Ovary (tissue), 3 donors: ENCODE results near the gene ATP5ME.

ENCODE experiments used
- CTCF ChIP-seq, 3 donors: fragments of 450-650 bp in 2 of 3; fragments of 200-600 bp in 1 of 3; IDR thresholded peaks; one replicate each; pipeline versions ENCODE4 v1.5.1 to v1.8.0; 2016 to 2022; ENCODE audit warnings: antibody characterized with exemption in 3 of 3, mild to moderate bottlenecking in 1 of 3
- POLR2A ChIP-seq: fragments of 450-650 bp; IDR thresholded peaks from one replicate; pipeline ENCODE4 v1.6.1; 2017; ENCODE audit warnings: antibody characterized with exemption, mild to moderate bottlenecking, moderate library complexity
- donor health status: DM: no; HTN: no; CAD: no.

- no peak for TF ChIP-seq CTCF (IDR thresholded peaks at IDR 0.05)
- no peak for TF ChIP-seq POLR2A
Measured at GRCh38 chr4:677431-678293, 3.6 kb upstream of the ATP5ME start.
